WTC11 (cell line): ENCODE results near the gene ZNF407. TPM values are rescaled to one million over a fixed set of nuclear protein-coding genes. Genes with fewer than 3 reads are reported as not detected.

Experiments
- ATAC-seq: fragments of 200-7000 bp; cut with Tn5 transposase; 2 replicates; pipeline ENCODE4 v1.10.0; 2021; ENCODE audit warnings: mild to moderate bottlenecking, moderate library complexity
- CTCF ChIA-PET: fragments of 300-600 bp; sonication (Branson Sonifier 250); formaldehyde crosslinking; loops from one replicate; lab custom pipeline; 2021; ENCODE audit warnings: antibody characterized with exemption; lab: Charles Lee
- POLR2A ChIA-PET: fragments of 350-600 bp; sonication (Branson Sonifier 250); formaldehyde crosslinking; loops from one replicate; lab custom pipeline; 2021; ENCODE audit warnings: antibody characterized with exemption; lab: Charles Lee
- DNase-seq: peaks from one replicate; pipeline ENCODE4 v3.0.0; 2021; ENCODE audit warnings: low spot score
- H3K27ac Mint-ChIP-seq: 2 replicates; pipeline ENCODE4 v1.8.0; 2021; ENCODE audit warnings: mixed read lengths
- H3K27me3 Mint-ChIP-seq: 2 replicates; pipeline ENCODE4 v1.8.0; 2021; ENCODE audit warnings: low read depth, mild to moderate bottlenecking, moderate library complexity, mixed read lengths
- H3K36me3 Mint-ChIP-seq: 2 replicates; pipeline ENCODE4 v1.8.0; 2021; ENCODE audit warnings: mixed read lengths
- H3K4me1 Mint-ChIP-seq: 2 replicates; pipeline ENCODE4 v1.8.0; 2022; ENCODE audit warnings: mixed read lengths
- H3K4me3 Mint-ChIP-seq: 2 replicates; pipeline ENCODE4 v1.8.0; 2021; ENCODE audit warnings: mild to moderate bottlenecking, moderate library complexity, mixed read lengths
- H3K9me3 Mint-ChIP-seq: 2 replicates; pipeline ENCODE4 v1.8.0; 2021; ENCODE audit warnings: mixed read lengths
- AFF4 ChIP-seq: sonication (generic); formaldehyde crosslinking; IDR thresholded peaks from 2 replicates; pipeline ENCODE4 v1.8.1; 2023; ENCODE audit warnings: mild to moderate bottlenecking, missing genetic modification reagents, borderline replicate concordance
- ATF6 ChIP-seq: sonication (generic); formaldehyde crosslinking; IDR thresholded peaks from 2 replicates; pipeline ENCODE4 v1.8.1; 2023; ENCODE audit warnings: mild to moderate bottlenecking, missing genetic modification reagents
- FOXK1 ChIP-seq: sonication (generic); formaldehyde crosslinking; IDR thresholded peaks from 2 replicates; pipeline ENCODE4 v1.8.0; 2022; ENCODE audit warnings: mild to moderate bottlenecking, moderate library complexity, missing genetic modification reagents
- FOXP1 ChIP-seq: sonication (generic); formaldehyde crosslinking; IDR thresholded peaks from 2 replicates; pipeline ENCODE4 v1.8.0; 2022; ENCODE audit warnings: missing genetic modification reagents, mild to moderate bottlenecking, moderate library complexity, borderline replicate concordance
- HMGA2 ChIP-seq: fragments of 250-450 bp; sonication (Bioruptor Pico); IDR thresholded peaks from 2 replicates; pipeline ENCODE4 v1.4.0; 2021; ENCODE audit warnings: mild to moderate bottlenecking, moderate library complexity
- KAT7 ChIP-seq: sonication (generic); formaldehyde crosslinking; IDR thresholded peaks from 2 replicates; pipeline ENCODE4 v1.8.1; 2023; ENCODE audit warnings: missing genetic modification reagents, mild to moderate bottlenecking, borderline replicate concordance
- MXD4 ChIP-seq: fragments of 250-450 bp; sonication (Bioruptor Pico); IDR thresholded peaks from 2 replicates; pipeline ENCODE4 v1.8.0; 2021; ENCODE audit warnings: mild to moderate bottlenecking, moderate library complexity, borderline replicate concordance
- NFE2L1 ChIP-seq: sonication (generic); formaldehyde crosslinking; IDR thresholded peaks from 2 replicates; pipeline ENCODE4 v1.8.1; 2023; ENCODE audit warnings: missing genetic modification reagents
- SMAD3 ChIP-seq: sonication (generic); formaldehyde crosslinking; IDR thresholded peaks from 2 replicates; pipeline ENCODE4 v1.8.0; 2022; ENCODE audit warnings: missing genetic modification reagents, mild to moderate bottlenecking, borderline replicate concordance
- SOX15 ChIP-seq: fragments of 250-450 bp; sonication (Bioruptor Pico); IDR thresholded peaks from 2 replicates; pipeline ENCODE4 v1.9.0; 2021; ENCODE audit warnings: mild to moderate bottlenecking
- USF2 ChIP-seq: sonication (generic); formaldehyde crosslinking; IDR thresholded peaks from 2 replicates; pipeline ENCODE4 v1.8.1; 2023; ENCODE audit warnings: mild to moderate bottlenecking, missing genetic modification reagents, moderate library complexity
- ZBTB43 ChIP-seq: sonication (generic); formaldehyde crosslinking; IDR thresholded peaks from 2 replicates; pipeline ENCODE4 v1.8.1; 2023; ENCODE audit warnings: mild to moderate bottlenecking, missing genetic modification reagents
- ZNF232 ChIP-seq: sonication (generic); formaldehyde crosslinking; IDR thresholded peaks from 2 replicates; pipeline ENCODE4 v1.8.0; 2022; ENCODE audit warnings: mild to moderate bottlenecking, missing genetic modification reagents
- ZNF396 ChIP-seq: fragments of 250-450 bp; sonication (Bioruptor Pico); IDR thresholded peaks from 2 replicates; pipeline ENCODE4 v1.8.0; 2021; ENCODE audit warnings: mild to moderate bottlenecking, moderate library complexity, borderline replicate concordance
- total RNA-seq: library from RNA; stranded (reverse); gene quantifications from 3 replicates; pipeline ENCODE4 v1.2.3, GENCODE V29; 2021
- TF ChIP-seq, protein P1 (sequence below): sonication (generic); formaldehyde crosslinking; conservative IDR thresholded peaks from 2 replicates; pipeline ENCODE4 v1.8.1; 2022; ENCODE audit warnings: mild to moderate bottlenecking, missing genetic modification reagents
- TF ChIP-seq, protein P2 (sequence below): sonication (generic); formaldehyde crosslinking; IDR thresholded peaks from 2 replicates; pipeline ENCODE4 v1.8.1; 2022; ENCODE audit warnings: low read depth, mild to moderate bottlenecking, moderate library complexity, missing genetic modification reagents, borderline replicate concordance
- TF ChIP-seq, protein P3 (sequence below): fragments of 250-450 bp; sonication (Bioruptor Pico); IDR thresholded peaks from 2 replicates; pipeline ENCODE4 v1.9.0; 2021; ENCODE audit warnings: moderate library complexity, mild to moderate bottlenecking, inconsistent platforms, borderline replicate concordance

The ZNF407 gene
- total RNA-seq, 1 experiment from 2014 or later: 6.5 TPM

- CTCF ChIA-PET: no interaction called here
- Mint-ChIP-seq H3K36me3 (no peaks in the 10 kb centered on the region), H3K9me3 (peaks cover 8% of the 10 kb centered on the region; the same call in 1 of the 2 replicates), H3K27me3 (no peaks in the 10 kb centered on the region), H3K27ac (no peak overlapping the region), H3K4me3 (no peak overlapping the region), H3K4me1 (peaks cover 14% of the 10 kb centered on the region)
- no peak for DNase-seq
- no peak for TF ChIP-seq ZBTB43
- no peak for TF ChIP-seq MXD4 (CRISPR knock-in tag)
- TF ChIP-seq SOX15 (CRISPR knock-in tag): no peak
- no peak for TF ChIP-seq ZNF396
- TF ChIP-seq USF2 (CRISPR knock-in tag): no peak
- no peak for ATAC-seq
- POLR2A ChIA-PET: interaction anchor here (0.7 kb wide), 1 partner anchor 201 kb away, joined by 3 read pairs; no protein-coding TSS in a partner anchor
These were observed 445.8 kb downstream of the ZNF407 start for GRCh38 chr18:75043478-75043877.

- no peak overlapping the region for H3K4me3 Mint-ChIP-seq
- no peak for ATAC-seq
- H3K27ac Mint-ChIP-seq: no peak overlapping the region
- TF ChIP-seq ZNF232 (CRISPR knock-in tag) (no peak), ATF6 (no peak), SMAD3 (no peak), HMGA2 (CRISPR knock-in tag) (no peak), AFF4 (CRISPR knock-in tag) (no peak), ZNF396 (no peak), FOXP1 (CRISPR knock-in tag) (no peak), NFE2L1 (CRISPR knock-in tag) (no peak), KAT7 (CRISPR knock-in tag) (no peak), FOXK1 (no peak), MXD4 (CRISPR knock-in tag) (no peak)
- TF ChIP-seq, protein P1, sequence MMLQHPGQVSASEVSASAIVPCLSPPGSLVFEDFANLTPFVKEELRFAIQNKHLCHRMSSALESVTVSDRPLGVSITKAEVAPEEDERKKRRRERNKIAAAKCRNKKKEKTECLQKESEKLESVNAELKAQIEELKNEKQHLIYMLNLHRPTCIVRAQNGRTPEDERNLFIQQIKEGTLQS (CRISPR knock-in tag): no peak
- TF ChIP-seq, protein P2, sequence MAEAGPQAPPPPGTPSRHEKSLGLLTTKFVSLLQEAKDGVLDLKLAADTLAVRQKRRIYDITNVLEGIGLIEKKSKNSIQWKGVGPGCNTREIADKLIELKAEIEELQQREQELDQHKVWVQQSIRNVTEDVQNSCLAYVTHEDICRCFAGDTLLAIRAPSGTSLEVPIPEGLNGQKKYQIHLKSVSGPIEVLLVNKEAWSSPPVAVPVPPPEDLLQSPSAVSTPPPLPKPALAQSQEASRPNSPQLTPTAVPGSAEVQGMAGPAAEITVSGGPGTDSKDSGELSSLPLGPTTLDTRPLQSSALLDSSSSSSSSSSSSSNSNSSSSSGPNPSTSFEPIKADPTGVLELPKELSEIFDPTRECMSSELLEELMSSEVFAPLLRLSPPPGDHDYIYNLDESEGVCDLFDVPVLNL: no peak
- TF ChIP-seq, protein P3, sequence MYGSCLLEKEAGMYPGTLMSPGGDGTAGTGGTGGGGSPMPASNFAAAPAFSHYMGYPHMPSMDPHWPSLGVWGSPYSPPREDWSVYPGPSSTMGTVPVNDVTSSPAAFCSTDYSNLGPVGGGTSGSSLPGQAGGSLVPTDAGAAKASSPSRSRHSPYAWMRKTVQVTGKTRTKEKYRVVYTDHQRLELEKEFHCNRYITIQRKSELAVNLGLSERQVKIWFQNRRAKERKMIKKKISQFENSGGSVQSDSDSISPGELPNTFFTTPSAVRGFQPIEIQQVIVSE (CRISPR knock-in tag): no peak
- TF ChIP-seq, all 79 proteins: peak for 0
- peaks cover 14% of the 10 kb centered on the region for H3K4me1 Mint-ChIP-seq
- H3K27me3 Mint-ChIP-seq: no peaks in the 10 kb centered on the region
- CTCF ChIA-PET: no interaction called here
- peaks cover 8% of the 10 kb centered on the region; the same call in 1 of the 2 replicates for H3K9me3 Mint-ChIP-seq
- no peak for DNase-seq
- POLR2A ChIA-PET: interaction anchor here (0.7 kb wide), 1 partner anchor 200 kb away, joined by 3 read pairs; no protein-coding TSS in a partner anchor
- no peaks in the 10 kb centered on the region for H3K36me3 Mint-ChIP-seq
These were observed 446.6 kb downstream of the ZNF407 start for GRCh38 chr18:75044296-75044695.
